Posterior cingulate gyrus (tissue), 11 donors: ENCODE data around the gene EID3.
"Not testable (repeated sequence)": the region's sequence is repeated elsewhere in the genome, so short reads cannot be mapped to it uniquely, and the experiment has no call there.

ENCODE experiments used
- DNase-seq, 10 donors: peaks; one replicate each; pipeline versions ENCODE4 v3.0.0 to v3.0.0-alpha.2; 2020 to 2021; ENCODE audit warnings: mixed read lengths in 3 of 10
- intact Hi-C: fragments of 100-400 bp; cut with DNase I; formaldehyde crosslinking; loops from one replicate; pipeline ENCODE4 v1.15.1; 2023

EID3 gene

GRCh38 chr12:104288635-104289274, 14.8 kb upstream of the EID3 start:
- peak; percentile 67 to 97 (median 84) for DNase-seq
- intact Hi-C loops = loop anchor here (2.0 to 5.0 kb wide), 2 partner anchors 14 to 151 kb away; partner anchors contain the start of genes EID3 and NFYB

- DNase-seq = no peak
- intact Hi-C loops = no loop called here
These were observed 13.2 kb upstream of the EID3 start for GRCh38 chr12:104290320-104290719.

GRCh38 chr12:104290855-104291254, 12.7 kb upstream of the EID3 start:
- intact Hi-C loops = no loop called here
- DNase-seq = no peak

- intact Hi-C loops = no loop called here
These were observed 11.5 kb upstream of the EID3 start for GRCh38 chr12:104291867-104292524.

GRCh38 chr12:104292872-104293794, 10.4 kb upstream of the EID3 start:
- intact Hi-C loops = no loop called here
- no peak for DNase-seq

More at GRCh38 chr12:104291867-104292524, 11.5 kb upstream of the EID3 start:
- no peak for DNase-seq

GRCh38 chr12:104294158-104294859, 9.2 kb upstream of the EID3 start:
- intact Hi-C loops = not testable (repeated sequence)
- peak in 7 of 10 donors; percentile 22 to 90 (median 34) for DNase-seq

- DNase-seq = no peak
- intact Hi-C loops = no loop called here
These were observed 8.4 kb upstream of the EID3 start for GRCh38 chr12:104294927-104295668.

DNA sequence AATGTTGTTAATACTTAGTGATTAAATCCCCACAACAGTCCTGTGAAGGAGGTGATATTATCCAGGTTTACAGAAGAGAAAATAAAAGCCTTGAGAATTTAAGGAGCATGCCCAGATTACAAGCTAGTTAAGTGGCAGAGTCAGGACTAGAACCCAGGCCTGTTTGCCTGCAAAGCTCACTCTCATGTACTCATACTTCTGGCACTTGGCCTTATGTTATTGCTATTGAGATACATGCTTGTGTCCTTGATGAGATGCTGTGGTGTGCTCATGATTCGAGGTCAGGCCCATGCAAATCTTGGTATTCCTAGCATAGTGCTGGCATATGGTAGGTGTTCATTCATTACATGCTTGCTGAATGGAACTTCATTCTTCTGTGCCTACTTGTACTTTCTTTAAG, 7.6 kb upstream of the EID3 start:
- intact Hi-C loops = no loop called here
- no peak for DNase-seq

DNA sequence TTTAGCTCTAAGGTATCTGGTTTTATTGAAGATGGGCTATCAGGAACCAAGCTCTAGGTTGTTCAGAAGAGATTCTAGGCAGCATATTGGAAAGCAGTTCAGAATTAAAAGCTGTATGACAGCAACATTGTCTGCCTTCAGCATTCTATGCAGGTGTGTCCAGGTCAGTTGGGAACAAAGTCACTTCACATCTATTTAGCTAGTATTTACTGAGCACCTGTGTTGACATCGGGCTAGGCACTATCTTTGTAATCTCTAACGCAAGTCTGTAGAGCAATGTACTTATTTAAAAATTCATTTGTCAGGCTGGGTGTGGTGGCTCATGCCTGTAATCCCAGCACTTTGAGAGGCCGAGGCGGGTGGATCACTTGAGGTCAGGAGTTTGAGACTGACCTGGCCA, 6.8 kb upstream of the EID3 start:
- intact Hi-C loops = no loop called here
- no peak for DNase-seq

GRCh38 chr12:104297477-104298113, 5.9 kb upstream of the EID3 start:
- DNase-seq = no peak
- intact Hi-C loops = no loop called here

DNA sequence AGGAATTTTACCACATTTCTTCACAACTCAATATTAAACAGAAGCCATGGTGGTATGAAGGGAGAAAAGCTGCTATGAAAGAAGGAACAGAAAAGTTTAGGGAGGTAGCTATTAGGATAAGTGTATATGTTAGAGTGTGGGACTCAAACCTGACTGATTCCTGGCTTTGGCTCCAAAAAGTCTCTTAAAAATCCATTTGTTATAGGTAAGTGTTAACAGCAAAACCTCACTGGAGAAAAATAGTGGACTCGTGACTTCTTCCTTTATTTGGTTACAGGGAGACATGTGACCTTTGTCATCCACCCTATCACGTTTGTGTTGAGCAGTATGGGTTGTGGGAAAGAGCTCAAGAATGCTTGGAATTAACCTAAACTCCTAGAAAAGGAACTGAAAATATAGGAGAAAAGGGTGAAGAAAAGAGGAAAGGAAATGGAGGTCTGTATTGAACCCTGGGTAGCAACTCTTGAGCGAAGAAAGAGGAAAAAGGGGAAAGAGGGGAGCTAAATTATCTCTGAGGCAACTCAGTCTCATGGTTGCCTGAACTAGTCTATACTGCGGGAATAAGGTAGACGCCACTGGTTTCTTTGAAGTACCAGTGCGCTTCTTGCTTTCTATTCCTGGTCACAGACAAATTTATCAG, 3.6 kb upstream of the EID3 start:
- no peak for DNase-seq
- intact Hi-C loops = no loop called here

GRCh38 chr12:104304261-104305009, 896 bp downstream of the EID3 start:
- intact Hi-C loops = no loop called here
- no peak for DNase-seq

- intact Hi-C loops = no loop called here
These were observed 1.8 kb downstream of the EID3 start for GRCh38 chr12:104305349-104305748.

DNA sequence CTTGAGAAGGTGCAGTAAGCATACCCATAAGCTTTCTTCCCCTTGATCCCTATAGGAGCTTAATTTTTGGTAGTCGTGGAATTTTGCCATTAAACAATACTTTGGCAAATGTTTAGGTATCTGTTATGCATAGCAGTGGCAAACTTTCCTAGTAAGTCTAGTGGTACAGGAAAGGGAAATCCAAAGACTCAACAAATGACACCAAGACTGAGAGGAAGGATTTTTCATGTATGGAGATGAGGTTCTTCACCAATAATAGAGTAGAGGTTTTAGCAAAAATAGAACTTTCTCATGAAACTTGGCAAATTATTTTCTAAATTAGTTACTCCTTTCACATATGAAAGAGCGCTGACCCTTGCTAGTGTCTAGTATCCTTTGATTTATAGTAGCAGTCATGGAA, 2.8 kb downstream of the EID3 start:
- intact Hi-C loops = no loop called here
- DNase-seq = no peak

More at GRCh38 chr12:104305349-104305748, 1.8 kb downstream of the EID3 start:
- no peak for DNase-seq

DNA sequence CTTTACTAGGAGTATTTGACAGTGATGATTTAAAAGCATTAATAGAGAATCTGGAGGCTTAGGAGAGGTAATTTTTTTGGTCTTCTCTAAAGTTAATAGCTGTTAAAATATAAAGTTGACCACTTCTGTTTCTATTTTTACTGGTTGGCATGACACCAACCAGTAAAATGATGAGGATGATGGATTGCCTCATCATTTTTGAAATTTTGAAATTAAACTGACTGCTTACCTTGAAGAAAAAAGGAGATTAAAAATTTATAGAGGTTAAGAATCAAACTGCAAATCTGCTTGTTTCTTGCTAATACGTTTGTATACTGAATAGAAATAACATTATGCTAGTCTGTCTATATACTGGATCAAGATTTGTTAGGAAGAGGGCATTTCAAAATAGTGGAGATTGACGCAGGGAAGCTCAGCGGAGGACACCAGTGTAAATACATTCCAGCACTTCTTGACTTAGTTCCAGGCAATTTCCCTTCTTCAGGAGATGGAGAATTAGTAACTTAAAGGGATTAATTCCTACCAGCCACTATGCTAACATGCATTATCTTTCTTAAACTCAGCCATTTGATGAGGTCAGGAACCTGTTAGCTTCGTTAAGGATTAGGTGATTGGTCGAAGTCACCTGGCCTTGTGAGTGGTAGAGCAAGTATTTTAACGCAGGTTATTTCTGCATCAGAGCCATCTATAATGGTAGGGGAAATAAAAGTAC, 3.6 kb downstream of the EID3 start:
- no peak for DNase-seq

GRCh38 chr12:104307655-104308000, 4.1 kb downstream of the EID3 start:
- no peak for DNase-seq
- intact Hi-C loops = no loop called here

More for the DNA sequence above, 3.6 kb downstream of the EID3 start:
- intact Hi-C loops = no loop called here

- DNase-seq = no peak
- intact Hi-C loops = no loop called here
These were observed 6.0 kb downstream of the EID3 start for GRCh38 chr12:104309446-104309993.
